ENCODE measurements around the gene TMBIM4.

TMBIM4 gene

DNA sequence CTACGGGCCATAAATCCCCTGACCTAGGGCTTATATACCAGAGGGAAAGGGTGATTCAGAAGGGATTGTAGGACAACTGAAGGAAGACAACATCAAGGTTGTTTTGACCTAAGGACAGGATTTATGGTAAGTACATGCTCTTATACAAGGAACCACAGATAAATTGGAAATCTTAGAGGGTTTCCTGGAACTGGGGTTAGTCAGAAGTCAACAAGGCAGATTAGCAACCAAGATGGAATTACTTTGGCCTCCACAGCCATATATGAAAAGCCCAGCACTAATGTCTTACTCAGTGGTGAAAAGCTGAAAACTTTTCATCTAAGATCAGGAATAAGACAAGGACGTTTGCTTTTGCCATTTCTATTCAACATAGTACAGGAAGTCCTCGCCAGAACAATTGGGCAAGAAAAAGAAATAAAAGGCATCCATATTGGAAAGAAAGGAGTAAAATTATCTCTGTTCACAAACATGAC, 5.4 kb downstream of the TMBIM4 start:
- Mint-ChIP-seq H3K9me3 (peaks cover 22 to 23% of the 10 kb centered on the region in 2 donors), H3K4me3 (peak overlapping the region in 1 of 2 donors; percentile 10), H3K27me3 (no peaks in the 10 kb centered on the region), H3K27ac (peak overlapping the region in 1 of 2 donors; percentile 13), H3K4me1 (peaks cover 72% of the 10 kb centered on the region)
- DNase-seq = no peak
- no peak for ATAC-seq

DNA sequence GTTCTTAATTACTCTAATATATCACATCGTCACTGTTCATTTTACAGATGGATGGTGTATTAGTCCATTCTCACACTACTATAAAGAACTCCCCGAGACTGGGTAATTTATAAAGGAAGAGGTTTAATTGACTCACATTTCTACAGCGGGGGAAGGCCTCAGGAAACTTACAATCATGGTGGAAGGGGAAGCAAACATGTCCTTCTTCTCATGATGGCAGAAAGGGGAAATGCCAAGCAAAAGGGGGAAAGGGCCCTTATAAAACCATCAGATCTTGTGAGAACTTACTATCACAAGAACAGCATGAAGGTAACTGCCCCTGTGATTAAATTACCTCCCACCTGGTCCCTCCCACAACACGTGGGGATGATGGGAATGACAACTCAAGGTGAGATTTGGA, 6.5 kb downstream of the TMBIM4 start:
- Mint-ChIP-seq H3K27ac (no peak overlapping the region), H3K4me1 (peaks cover 72% of the 10 kb centered on the region), H3K9me3 (peaks cover 22 to 23% of the 10 kb centered on the region in 2 donors), H3K4me3 (no peak overlapping the region), H3K27me3 (no peaks in the 10 kb centered on the region)
- DNase-seq (no peak), ATAC-seq (no peak)

DNA sequence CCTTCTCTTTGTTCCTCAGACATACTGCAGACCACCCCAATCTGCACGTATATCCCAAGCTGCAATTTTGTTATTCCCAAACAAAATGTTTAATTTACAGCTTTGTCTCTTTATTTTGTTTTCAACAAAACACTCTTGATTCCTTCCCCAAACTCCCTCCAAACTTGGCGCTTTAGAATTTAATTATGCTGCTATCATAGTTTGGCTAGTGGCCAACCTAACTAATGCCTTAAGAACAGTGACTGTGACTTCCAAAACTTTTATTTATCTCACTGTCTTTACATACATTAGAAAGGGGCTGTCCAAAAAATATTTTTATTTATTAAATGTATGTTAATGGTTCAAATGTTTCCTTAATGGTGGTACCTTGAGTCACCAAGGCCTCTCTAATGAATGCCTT, 7.1 kb downstream of the TMBIM4 start:
- H3K4me1 Mint-ChIP-seq = peaks cover 68% of the 10 kb centered on the region
- ATAC-seq (no peak), DNase-seq (no peak)
- H3K9me3 Mint-ChIP-seq = peaks cover 22 to 23% of the 10 kb centered on the region in 2 donors
- no peak overlapping the region for H3K4me3 Mint-ChIP-seq
- no peaks in the 10 kb centered on the region for H3K27me3 Mint-ChIP-seq
- no peak overlapping the region for H3K27ac Mint-ChIP-seq

DNA sequence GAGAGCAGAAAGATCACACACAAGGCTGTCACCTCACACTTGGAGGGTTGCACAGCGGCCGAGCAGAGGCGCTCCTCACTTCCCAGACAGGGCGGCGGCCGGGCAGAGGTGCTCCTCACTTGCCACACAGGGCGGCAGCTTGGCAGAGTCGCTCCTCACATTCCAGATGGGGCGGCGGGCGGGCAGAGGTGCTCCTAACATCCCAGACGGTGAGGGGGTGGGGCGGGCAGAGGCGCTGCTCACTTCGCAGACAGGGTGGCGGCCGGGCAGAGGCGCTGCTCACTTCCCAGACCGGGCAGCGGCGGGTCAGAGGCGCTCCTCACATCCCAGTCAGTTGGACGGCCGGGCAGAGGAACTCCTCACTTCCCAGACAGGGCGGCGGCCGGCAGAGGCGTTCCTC, 9.1 kb downstream of the TMBIM4 start:
- Mint-ChIP-seq H3K27me3 (no peaks in the 10 kb centered on the region), H3K27ac (no peak overlapping the region), H3K4me1 (peaks cover 67% of the 10 kb centered on the region), H3K4me3 (no peak overlapping the region), H3K9me3 (peaks cover 14 to 22% of the 10 kb centered on the region in 2 donors)
- DNase-seq (no peak), ATAC-seq (no peak)

DNA sequence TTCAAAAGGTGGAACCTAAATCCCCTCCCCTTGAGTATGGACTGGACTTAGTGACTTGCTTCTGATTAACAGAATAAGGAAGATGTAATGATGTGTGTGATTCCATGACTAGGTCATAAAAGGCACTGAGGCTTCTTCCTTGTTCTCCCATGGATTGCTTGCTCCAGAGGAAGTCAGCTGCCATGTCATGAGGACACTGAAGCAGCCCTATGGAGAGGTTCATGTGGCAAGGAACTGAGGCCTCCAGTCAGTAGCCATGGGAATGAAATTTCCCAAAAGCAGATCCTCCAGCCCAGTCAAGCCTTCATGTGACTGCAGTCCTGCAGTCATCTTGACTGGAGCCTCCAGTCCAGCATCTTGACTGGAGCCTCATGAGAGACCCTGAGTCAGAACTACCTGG, 10.7 kb downstream of the TMBIM4 start:
- ATAC-seq (no peak), DNase-seq (no peak)
- Mint-ChIP-seq H3K4me1 (peaks cover 59% of the 10 kb centered on the region), H3K27me3 (no peaks in the 10 kb centered on the region), H3K9me3 (peaks cover 8 to 10% of the 10 kb centered on the region in 2 donors), H3K4me3 (no peak overlapping the region), H3K27ac (no peak overlapping the region)

DNA sequence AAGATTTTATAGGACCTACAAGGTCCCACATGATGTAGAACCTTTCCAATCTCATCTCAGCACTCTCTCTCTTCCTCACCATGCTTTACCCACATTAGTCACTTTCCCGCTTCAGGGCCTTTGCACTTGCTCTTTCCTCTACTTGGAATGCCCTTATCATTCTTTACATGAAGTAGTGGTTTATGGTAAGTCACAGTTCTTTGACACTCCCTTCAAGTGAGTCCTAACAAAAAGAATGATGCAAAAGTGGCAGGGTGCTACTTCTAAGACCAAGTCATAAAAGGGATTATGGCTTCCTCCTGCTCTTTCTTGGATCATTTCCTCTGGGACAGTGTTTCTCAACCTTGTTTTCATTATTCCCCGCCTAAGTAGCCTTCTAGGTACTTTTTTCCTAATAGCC, 13.1 kb downstream of the TMBIM4 start:
- H3K4me3 Mint-ChIP-seq = no peak overlapping the region

DNA sequence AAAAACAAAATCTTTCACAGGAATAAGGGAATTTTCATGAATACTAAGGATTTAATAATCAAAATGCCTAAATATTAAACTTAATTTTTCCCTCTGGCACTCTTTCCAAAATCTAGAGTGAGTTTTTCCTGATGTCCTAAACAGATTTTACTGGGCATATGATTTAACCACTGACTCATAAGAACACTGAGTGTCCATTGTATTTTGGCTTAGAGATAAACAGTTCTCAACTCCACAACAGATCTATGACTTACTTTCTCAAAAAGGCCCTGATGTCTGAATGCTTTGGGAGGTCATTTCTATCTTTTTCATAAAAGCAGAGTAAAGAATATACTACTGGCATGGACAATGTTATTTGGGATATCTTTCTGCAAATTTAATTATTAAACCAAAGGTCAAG, 15.0 kb downstream of the TMBIM4 start:
- peak overlapping the region in 1 of 2 donors; percentile 48 for H3K27ac Mint-ChIP-seq
- H3K9me3 Mint-ChIP-seq = no peaks in the 10 kb centered on the region
- H3K27me3 Mint-ChIP-seq = no peaks in the 10 kb centered on the region
- no peak overlapping the region for H3K4me3 Mint-ChIP-seq
- ATAC-seq = no peak
- peaks cover 42% of the 10 kb centered on the region for H3K4me1 Mint-ChIP-seq
- no peak for DNase-seq

More for the DNA sequence above, 13.1 kb downstream of the TMBIM4 start:
- H3K27me3 Mint-ChIP-seq = no peaks in the 10 kb centered on the region
- no peak for DNase-seq
- peaks cover 44% of the 10 kb centered on the region for H3K4me1 Mint-ChIP-seq
- H3K27ac Mint-ChIP-seq = no peak overlapping the region
- no peaks in the 10 kb centered on the region for H3K9me3 Mint-ChIP-seq
- ATAC-seq = no peak

DNA sequence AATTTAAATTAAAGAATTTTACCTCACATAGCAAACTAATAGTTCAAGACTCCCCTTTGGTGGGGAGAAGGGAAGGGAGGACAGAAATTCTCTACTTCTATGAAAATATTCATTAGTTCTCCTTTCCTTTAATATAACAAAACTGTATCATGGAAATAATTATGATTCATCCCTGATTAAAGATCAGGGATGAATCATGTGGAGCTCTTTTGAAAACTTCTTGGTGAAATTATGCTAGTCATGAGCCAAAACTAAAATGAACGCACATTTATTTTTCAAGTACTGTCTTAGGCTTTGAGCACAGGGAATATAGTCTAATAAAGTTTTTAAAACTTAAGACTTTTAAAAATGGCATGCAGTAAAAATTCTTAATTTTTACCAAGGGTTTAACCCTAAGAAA, 17.1 kb downstream of the TMBIM4 start:
- H3K27ac Mint-ChIP-seq = no peak overlapping the region
- ATAC-seq (no peak), DNase-seq (no peak)

DNA sequence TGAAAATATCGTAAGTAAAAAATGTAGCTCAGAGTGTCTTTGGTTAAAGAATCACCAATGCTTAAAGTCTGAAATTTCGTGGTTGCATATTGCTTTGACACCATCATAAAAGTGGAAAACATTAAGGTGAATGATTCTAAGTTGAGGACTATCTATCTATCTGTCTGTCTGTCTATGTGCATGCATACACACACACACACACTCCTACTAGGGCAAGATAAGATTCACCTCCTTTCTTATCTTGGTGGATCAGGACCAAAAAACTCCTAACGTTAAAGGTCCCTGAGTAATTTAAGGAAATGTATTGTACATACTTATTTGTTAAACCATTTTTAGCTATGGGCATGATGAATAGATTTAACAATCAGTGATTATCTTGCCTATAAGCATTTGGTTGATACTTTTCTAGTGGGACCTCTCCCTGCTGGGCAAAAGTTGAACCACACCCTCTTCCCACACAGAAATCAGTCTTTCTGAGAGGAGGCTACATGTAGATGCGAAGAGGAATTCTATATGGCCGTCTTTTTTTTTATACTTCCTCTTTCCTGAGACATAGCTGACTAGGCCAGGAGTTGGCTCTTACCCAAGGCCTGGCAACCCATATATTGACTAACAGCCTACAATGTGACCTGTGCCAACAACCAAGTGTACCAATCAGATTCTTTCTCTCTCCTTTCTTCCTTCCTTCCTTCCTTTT, 19.9 kb downstream of the TMBIM4 start:
- H3K27ac Mint-ChIP-seq = no peak overlapping the region
- no peaks in the 10 kb centered on the region for H3K9me3 Mint-ChIP-seq
- DNase-seq (no peak), ATAC-seq (no peak)
- H3K4me3 Mint-ChIP-seq = no peak overlapping the region
- H3K27me3 Mint-ChIP-seq = no peaks in the 10 kb centered on the region
- peaks cover 17% of the 10 kb centered on the region for H3K4me1 Mint-ChIP-seq

More for the DNA sequence above, 17.1 kb downstream of the TMBIM4 start:
- H3K27me3 Mint-ChIP-seq = no peaks in the 10 kb centered on the region
- H3K4me3 Mint-ChIP-seq = no peak overlapping the region
- peaks cover 28% of the 10 kb centered on the region for H3K4me1 Mint-ChIP-seq
- H3K9me3 Mint-ChIP-seq = no peaks in the 10 kb centered on the region

DNA sequence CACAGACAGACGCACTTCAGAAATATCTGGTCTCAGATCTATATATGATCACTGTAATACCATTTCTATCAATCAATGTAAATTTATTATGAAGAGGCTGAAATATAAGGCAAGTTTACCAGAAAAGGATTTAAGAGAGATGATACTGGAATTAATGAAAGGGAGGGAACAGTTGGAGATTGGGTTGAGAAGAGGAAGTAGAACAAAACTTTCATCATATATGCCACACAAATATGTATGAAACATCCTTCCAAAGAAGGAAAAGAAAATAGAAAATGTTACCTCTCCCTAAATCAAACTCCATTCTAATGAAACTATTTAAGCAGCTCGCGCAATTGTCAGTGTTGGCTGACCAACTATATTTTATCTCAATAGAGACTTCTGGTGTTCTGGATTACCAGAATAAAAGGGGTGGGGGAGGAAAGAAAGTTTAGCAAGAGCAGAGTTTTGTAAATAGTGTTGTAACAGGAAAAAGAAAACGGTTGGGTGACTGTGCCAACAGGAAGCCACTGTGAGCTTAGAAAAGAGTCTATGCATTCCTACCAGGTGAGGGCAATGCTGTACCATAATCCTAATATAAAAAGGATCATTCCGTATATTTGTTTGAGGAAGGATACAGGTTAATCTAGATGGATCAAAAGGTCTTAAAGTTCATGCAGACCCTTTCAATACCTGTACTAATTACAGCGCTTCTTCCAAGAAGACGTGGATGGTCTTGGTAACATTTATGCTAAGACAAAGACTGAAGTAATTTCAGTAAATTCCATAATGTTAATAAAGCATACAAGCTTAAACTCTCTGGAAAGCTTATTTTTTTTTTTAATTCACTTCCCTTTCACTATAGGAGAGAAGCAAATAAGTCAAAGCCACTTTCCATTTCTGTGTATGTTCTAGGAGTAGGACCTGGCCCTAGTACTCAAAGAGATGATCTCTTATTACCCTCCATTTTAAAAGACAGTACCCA, 24.7 kb downstream of the TMBIM4 start:
- H3K9me3 Mint-ChIP-seq = peaks cover 8 to 17% of the 10 kb centered on the region in 2 donors
- peak; percentile 66 for ATAC-seq
- H3K27me3 Mint-ChIP-seq = no peaks in the 10 kb centered on the region
- no peak overlapping the region for H3K4me3 Mint-ChIP-seq
- peak overlapping the region; percentile 3 to 32 for H3K27ac Mint-ChIP-seq
- peaks cover 11% of the 10 kb centered on the region for H3K4me1 Mint-ChIP-seq
- DNase-seq = no peak

DNA sequence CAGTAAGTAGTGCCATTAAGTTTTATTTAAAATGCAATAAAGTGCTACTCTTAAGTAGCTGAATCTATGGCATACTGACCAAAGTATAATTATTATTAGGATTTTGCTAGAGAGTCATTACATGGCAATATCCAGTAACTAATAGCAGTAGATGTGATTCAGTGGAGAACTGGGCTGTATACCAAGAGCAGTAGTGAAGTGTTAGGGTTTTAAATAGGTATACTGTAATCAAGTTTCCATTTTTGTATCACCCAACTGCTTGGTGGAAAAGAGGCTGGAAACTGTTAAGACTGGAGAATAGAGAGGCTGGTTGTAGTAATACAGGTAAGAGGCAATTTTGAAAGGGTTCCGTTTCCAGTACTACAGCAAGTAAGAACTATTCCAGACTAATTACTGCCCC, 25.9 kb downstream of the TMBIM4 start:
- peaks cover 11% of the 10 kb centered on the region for H3K4me1 Mint-ChIP-seq
- ATAC-seq (no peak), DNase-seq (no peak)
- no peak overlapping the region for H3K4me3 Mint-ChIP-seq
- H3K27me3 Mint-ChIP-seq = no peaks in the 10 kb centered on the region
- no peak overlapping the region for H3K27ac Mint-ChIP-seq
- peaks cover 11 to 20% of the 10 kb centered on the region in 2 donors for H3K9me3 Mint-ChIP-seq

DNA sequence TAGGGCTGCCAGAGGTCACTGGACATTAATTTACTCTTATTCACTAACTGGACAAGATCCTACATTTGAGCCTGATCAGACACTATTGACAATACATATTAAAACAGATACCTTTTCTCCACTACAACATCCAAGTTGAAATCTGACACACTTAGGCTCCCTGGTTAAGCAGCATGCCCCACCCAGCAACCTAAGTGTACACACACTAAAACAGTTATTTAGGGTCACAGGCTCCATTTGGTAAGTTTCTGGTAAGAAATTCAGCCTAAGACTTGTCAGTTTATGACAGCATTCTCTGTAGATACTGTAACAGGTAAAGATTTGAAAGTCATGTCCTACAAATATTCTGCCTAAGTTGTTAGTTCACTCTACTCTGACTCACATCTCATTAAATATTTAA, 27.0 kb downstream of the TMBIM4 start:
- peaks cover 11 to 20% of the 10 kb centered on the region in 2 donors for H3K9me3 Mint-ChIP-seq
- no peaks in the 10 kb centered on the region for H3K27me3 Mint-ChIP-seq
- no peak for ATAC-seq
- no peak overlapping the region for H3K27ac Mint-ChIP-seq
- peaks cover 11% of the 10 kb centered on the region for H3K4me1 Mint-ChIP-seq
- DNase-seq = no peak
- no peak overlapping the region for H3K4me3 Mint-ChIP-seq

DNA sequence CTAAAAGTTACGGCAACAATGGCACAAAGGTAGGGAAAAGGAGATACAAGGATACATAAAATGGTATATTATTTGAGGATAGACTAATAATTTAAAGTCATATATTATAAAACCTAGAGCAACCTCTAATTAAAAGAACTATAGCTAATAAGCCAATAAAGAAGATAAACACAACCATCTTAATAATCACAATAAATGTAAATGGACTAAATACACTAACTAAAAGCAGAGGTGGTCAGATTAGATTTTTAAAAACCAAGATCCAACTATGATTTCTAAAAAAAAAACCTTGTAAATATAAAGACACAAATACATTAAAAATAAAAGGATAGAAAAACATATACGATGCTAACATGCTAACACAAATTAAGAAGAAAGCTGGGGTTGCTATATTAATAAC, 28.5 kb downstream of the TMBIM4 start:
- H3K4me1 Mint-ChIP-seq = peaks cover 11% of the 10 kb centered on the region
- no peak overlapping the region for H3K4me3 Mint-ChIP-seq
- H3K27me3 Mint-ChIP-seq = no peaks in the 10 kb centered on the region
- DNase-seq (no peak), ATAC-seq (no peak)
- H3K27ac Mint-ChIP-seq = no peak overlapping the region
- peaks cover 11 to 20% of the 10 kb centered on the region in 2 donors for H3K9me3 Mint-ChIP-seq

DNA sequence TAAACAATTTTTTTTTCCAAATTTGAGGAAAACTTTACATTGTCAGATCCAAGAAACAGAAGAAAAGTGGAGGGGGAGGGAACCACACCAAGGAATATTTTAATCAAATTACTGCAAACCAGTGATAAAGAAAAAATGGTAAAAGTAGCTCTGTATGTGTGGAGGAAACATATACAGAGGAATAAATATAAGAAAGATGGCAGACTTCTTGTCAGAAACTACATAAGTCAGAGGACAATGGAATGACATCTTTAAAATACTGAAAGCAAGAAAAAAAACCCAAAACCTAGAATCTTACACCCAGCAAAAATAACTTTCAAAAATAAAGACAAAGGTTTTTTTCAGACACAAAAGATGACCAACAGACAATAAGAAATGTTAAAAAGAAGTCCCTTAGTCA, 29.1 kb downstream of the TMBIM4 start:
- Mint-ChIP-seq H3K27me3 (no peaks in the 10 kb centered on the region), H3K4me1 (peaks cover 11% of the 10 kb centered on the region), H3K4me3 (no peak overlapping the region), H3K27ac (no peak overlapping the region), H3K9me3 (peaks cover 11 to 20% of the 10 kb centered on the region in 2 donors)
- DNase-seq (no peak), ATAC-seq (no peak)

DNA sequence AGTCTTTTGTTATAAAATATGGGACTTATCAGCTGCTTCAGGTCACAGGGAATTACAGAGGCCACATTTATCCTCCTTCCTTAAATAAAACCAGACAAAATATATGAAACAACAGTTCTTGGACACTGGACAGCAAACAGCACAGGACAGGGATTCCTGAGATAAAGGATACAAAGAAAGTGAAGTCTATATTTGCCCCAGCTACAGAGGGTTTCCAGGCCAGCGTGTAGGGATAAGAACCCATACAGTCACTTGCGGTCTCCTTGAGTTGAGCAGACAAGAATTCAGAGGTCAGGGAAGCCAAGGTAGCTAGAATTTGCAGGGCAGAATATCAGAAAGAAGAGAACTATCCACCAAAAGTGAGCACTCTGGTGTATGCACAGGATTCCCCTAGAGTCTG, 30.5 kb downstream of the TMBIM4 start:
- Mint-ChIP-seq H3K27me3 (no peaks in the 10 kb centered on the region), H3K9me3 (peaks cover 11 to 20% of the 10 kb centered on the region in 2 donors), H3K27ac (no peak overlapping the region), H3K4me1 (no peaks in the 10 kb centered on the region), H3K4me3 (no peak overlapping the region)
- ATAC-seq (no peak), DNase-seq (no peak)

DNA sequence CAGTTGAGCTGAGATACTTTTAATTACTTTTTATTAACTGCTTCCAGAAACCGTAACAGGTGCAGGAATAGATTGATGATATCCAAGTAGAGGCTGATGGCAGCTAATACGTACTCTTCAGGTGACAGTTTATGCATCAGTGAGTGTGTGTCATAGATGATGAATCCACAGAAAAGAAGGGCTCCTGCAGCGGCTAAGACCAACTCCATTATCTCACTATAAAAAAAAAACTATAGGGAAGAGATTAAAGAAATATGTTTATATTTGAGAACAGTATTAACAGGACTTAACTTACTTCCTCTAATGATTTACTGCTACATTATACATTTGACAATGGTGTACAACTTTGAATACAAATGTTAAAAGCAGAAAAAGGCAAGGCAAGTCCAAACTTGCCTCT, 31.9 kb downstream of the TMBIM4 start:
- peaks cover 11 to 20% of the 10 kb centered on the region in 2 donors for H3K9me3 Mint-ChIP-seq
- H3K4me1 Mint-ChIP-seq = peaks cover 2% of the 10 kb centered on the region
- no peaks in the 10 kb centered on the region for H3K27me3 Mint-ChIP-seq
- H3K4me3 Mint-ChIP-seq = no peak overlapping the region
- DNase-seq (no peak), ATAC-seq (no peak)
- H3K27ac Mint-ChIP-seq = no peak overlapping the region
